Upper lobe of right lung (tissue), 1 donor: Measurements from ENCODE around the gene CXorf49B. TPM values are rescaled to one million over a fixed set of nuclear protein-coding genes. Genes with fewer than 3 reads are reported as not detected.
"Not testable (repeated sequence)": the region's sequence is repeated elsewhere in the genome, so short reads cannot be mapped to it uniquely, and the experiment has no call there.

Experiments used
- ATAC-seq: fragments of 200-7000 bp; cut with Tn5 transposase; one replicate; pipeline ENCODE4 v1.9.1; 2020; ENCODE audit warnings: mild to moderate bottlenecking, moderate library complexity
- DNase-seq: peaks from one replicate; pipeline ENCODE4 v3.0.0-alpha.2; 2020
- H3K27ac ChIP-seq: fragments of 200-600 bp; one replicate; pipeline ENCODE4 v1.8.0; 2022
- H3K27me3 ChIP-seq: fragments of 200-600 bp; one replicate; pipeline ENCODE4 v1.8.0; 2022; ENCODE audit warnings: mild to moderate bottlenecking
- H3K36me3 ChIP-seq: fragments of 200-600 bp; one replicate; pipeline ENCODE4 v1.8.0; 2022
- H3K4me1 ChIP-seq: fragments of 200-600 bp; one replicate; pipeline ENCODE4 v1.8.0; 2022
- H3K4me3 ChIP-seq: fragments of 200-600 bp; one replicate; pipeline ENCODE4 v1.8.0; 2022; ENCODE audit warnings: mild to moderate bottlenecking
- H3K9me3 ChIP-seq: fragments of 200-600 bp; one replicate; pipeline ENCODE4 v1.8.0; 2022
- intact Hi-C: fragments of 100-400 bp; cut with DNase I; formaldehyde crosslinking; loops from one replicate; pipeline ENCODE4 v1.11.0; 2022
- total RNA-seq: library from RNA; stranded (reverse); fragmentation: NEBNext Ultra II Directional; extraction: Animal tissue kit (Norgen Biotek cat#: 25700); gene quantifications from one replicate; pipeline ENCODE4 v1.2.1, GENCODE V29; 2021
- TF ChIP-seq, protein P1 (sequence below): fragments of 200-600 bp; IDR thresholded peaks from one replicate; pipeline ENCODE4 v1.8.0; 2022; ENCODE audit warnings: antibody characterized with exemption
- donor health status: DM: no; HTN: yes; CAD: no; lungs with severe emphysema.

Gene CXorf49B
- total RNA-seq, 1 donor from 2014 or later: not detected

- peak; percentile 66 for ATAC-seq
- H3K27me3 ChIP-seq, H3K4me1 ChIP-seq, H3K36me3 ChIP-seq, H3K4me3 ChIP-seq, H3K9me3 ChIP-seq, intact Hi-C loops, H3K27ac ChIP-seq, DNase-seq: not testable (repeated sequence)
These were observed 20.6 kb downstream of the CXorf49B start for GRCh38 chrX:71783569-71784347.

DNA sequence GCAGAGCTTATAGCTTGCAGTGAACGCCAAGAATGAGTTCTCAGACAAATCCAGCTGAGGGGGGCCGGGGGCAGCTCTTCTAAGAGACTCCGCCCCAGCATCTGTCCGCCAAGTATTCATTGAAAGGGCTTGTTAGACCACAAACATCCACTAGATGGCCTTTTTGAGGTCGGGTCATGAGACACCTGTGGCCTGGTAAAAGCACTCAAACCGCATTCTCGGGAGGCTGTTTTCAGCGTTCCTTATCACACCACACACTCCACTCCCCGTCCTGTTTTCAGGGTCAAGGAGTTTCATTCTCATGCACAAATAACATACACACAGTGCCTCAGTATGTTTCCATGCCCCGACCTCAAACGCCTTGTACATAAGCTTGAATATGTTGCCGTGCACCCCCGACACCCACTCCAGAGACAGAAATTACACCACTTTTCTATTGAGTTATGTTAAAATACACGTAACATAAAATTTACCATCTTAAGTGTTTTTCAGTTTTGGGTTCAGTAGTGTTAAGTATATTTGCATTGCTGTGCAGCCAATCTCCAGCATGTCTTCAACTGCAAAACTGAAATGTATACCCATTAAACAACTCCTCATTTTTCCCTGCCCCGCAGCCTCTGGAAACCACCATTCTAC lies 21.3 kb downstream of the CXorf49B start:
- H3K4me3 ChIP-seq, H3K4me1 ChIP-seq, H3K9me3 ChIP-seq, H3K36me3 ChIP-seq, DNase-seq, H3K27ac ChIP-seq, intact Hi-C loops, H3K27me3 ChIP-seq: not testable (repeated sequence)
- peak; percentile 84 for ATAC-seq

DNA sequence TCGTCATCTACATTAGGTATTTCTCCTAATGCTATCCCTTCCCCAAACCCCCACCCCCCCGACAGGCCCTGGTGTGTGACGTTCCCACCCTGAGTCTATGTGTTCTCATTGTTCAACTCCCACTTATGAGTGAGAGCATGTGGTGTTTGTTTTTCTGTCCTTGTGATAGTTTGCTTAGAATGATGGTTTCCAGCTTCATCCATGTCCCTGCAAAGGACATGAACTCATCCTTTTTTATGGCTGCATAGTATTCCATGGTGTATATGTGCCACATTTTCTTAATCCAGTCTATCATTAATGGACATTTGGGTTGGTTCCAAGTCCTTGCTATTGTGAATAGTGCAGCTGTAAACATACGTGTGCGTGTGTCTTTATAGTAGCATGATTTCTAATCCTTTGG lies 43.3 kb downstream of the CXorf49B start:
- ATAC-seq, H3K4me1 ChIP-seq, H3K27me3 ChIP-seq, H3K9me3 ChIP-seq, H3K4me3 ChIP-seq, DNase-seq, H3K36me3 ChIP-seq, H3K27ac ChIP-seq, intact Hi-C loops: not testable (repeated sequence)

GRCh38 chrX:71809886-71810285 lies 46.7 kb downstream of the CXorf49B start:
- no peaks in the 10 kb centered on the region for H3K4me1 ChIP-seq
- H3K27ac ChIP-seq: no peak overlapping the region
- TF ChIP-seq, protein P1, sequence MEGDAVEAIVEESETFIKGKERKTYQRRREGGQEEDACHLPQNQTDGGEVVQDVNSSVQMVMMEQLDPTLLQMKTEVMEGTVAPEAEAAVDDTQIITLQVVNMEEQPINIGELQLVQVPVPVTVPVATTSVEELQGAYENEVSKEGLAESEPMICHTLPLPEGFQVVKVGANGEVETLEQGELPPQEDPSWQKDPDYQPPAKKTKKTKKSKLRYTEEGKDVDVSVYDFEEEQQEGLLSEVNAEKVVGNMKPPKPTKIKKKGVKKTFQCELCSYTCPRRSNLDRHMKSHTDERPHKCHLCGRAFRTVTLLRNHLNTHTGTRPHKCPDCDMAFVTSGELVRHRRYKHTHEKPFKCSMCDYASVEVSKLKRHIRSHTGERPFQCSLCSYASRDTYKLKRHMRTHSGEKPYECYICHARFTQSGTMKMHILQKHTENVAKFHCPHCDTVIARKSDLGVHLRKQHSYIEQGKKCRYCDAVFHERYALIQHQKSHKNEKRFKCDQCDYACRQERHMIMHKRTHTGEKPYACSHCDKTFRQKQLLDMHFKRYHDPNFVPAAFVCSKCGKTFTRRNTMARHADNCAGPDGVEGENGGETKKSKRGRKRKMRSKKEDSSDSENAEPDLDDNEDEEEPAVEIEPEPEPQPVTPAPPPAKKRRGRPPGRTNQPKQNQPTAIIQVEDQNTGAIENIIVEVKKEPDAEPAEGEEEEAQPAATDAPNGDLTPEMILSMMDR: no peak
- H3K4me3 ChIP-seq: no peak overlapping the region
- intact Hi-C loops: no loop called here
- H3K36me3 ChIP-seq: no peaks in the 10 kb centered on the region
- H3K27me3 ChIP-seq: no peaks in the 10 kb centered on the region
- H3K9me3 ChIP-seq: no peaks in the 10 kb centered on the region
- ATAC-seq (no peak), DNase-seq (no peak)

- intact Hi-C loops: no loop called here
- DNase-seq: no peak
These were observed 51.2 kb downstream of the CXorf49B start for GRCh38 chrX:71814123-71814912.

DNA sequence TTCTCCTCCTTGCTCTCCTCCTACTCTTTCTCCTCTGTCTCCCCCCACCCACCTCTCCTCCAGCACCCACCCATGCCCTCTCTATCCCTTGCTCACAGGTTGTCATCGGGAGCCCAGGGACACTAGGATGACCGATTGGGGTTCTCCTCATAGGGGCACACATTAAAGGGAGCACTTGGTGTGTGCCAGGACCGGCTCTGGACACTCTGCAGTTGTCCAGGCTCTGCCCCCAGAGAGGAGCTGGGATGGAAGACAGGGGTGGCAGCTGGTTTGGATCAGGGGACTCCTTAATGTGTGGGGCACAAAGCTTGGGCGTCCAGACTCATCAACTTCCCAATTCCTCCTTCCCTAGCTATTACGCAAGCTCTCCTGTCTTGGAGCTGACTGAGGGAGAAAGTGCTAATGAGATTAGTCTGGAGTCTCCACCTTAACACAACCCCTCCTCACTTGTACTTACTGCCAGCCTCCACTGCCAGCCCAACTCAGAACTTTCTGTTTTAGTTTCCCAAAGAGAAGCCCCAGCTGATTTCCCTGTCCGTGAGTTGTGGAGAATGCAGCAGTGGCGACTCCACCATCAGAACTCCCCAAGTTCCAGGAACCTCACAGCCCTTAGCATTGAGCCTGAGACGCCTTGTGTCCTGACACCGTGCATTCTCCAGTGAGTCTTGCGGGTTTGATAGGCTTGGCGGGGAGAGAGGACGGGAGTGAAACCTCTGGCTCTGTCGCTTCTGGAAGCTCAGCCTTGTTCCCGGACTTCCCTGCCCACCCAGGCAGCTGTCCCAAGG lies 52.2 kb downstream of the CXorf49B start:
- intact Hi-C loops: no loop called here
- H3K4me1 ChIP-seq: no peaks in the 10 kb centered on the region
- ATAC-seq (no peak), DNase-seq (no peak)
- no peaks in the 10 kb centered on the region for H3K9me3 ChIP-seq
- no peak overlapping the region for H3K4me3 ChIP-seq
- no peaks in the 10 kb centered on the region for H3K36me3 ChIP-seq
- no peaks in the 10 kb centered on the region for H3K27me3 ChIP-seq
- TF ChIP-seq, protein P1: no peak
- H3K27ac ChIP-seq: no peak overlapping the region

More at GRCh38 chrX:71814123-71814912, 51.2 kb downstream of the CXorf49B start:
- TF ChIP-seq, protein P1: no peak
- ATAC-seq: no peak
- Histone ChIP-seq H3K36me3 (no peaks in the 10 kb centered on the region), H3K4me1 (no peaks in the 10 kb centered on the region), H3K27ac (no peak overlapping the region), H3K9me3 (no peaks in the 10 kb centered on the region), H3K4me3 (no peak overlapping the region), H3K27me3 (no peaks in the 10 kb centered on the region)
